ENCODE results near the gene CBX8. TPM values are rescaled to one million over a fixed set of nuclear protein-coding genes. Genes with fewer than 3 reads are reported as not detected.

CBX8 gene
- total and polyA plus RNA-seq, 2 of the 13 experiments (the other 11 are each of a cell fraction or from before 2014, with no cell fraction given): 0.34 to 12.6 TPM

DNA sequence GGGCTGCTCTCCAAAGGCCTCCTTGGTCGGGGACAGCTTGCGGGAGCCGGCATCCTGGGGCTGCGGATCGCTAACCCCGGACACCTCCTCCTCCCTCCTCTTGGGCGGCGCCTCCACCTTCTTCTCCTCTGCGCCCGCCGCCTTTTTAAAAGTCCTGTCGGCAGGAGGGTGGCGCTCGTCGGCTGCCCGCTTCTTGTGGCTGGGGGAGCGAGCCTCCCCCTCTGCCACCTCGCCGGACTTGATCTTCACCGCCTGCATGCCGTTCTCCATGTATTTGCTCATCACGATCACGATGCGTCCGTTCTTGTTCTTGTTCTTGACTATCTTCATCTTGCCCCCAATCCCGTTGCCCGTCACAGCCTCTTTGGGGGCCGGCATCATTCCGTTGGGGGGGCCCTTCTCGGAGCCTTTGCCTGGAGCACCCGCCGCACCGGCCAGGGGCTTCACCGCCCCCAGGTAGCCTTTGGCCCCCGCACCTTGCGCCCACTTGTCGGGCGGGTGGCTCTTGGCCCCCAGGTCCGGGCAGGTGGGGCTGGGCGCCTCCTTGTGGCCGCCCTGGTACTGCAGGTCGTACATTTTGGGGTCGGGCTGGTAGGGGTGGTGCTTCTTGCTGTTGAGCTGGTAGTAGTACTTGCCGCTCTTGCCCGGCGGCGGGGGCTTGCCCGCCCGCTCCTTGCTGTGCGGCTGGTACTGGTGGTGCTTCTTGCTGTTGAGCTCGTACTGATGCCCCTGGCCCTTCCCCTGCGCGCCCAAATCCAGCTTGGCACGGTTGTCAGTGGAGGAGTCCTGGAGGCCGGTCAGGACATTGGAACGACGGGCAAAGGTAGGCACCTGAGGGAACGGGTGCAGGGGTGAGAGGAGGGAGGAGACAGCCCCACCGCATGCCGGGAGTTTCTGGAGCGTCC, 37.9 kb upstream of the CBX8 start (continued):
- TF ChIP-seq LRRFIP1 (CRISPR knock-in tag; conservative IDR thresholded peaks at IDR 0.05) (no peak), U2AF1 (optimal IDR thresholded peaks at IDR 0.05; ENCODE audit: low read depth, low read length) (peak; percentile 59), TOE1 (CRISPR knock-in tag; IDR thresholded peaks at IDR 0.05) (no peak), ZEB1 (IDR thresholded peaks at IDR 0.05; ENCODE audit: insufficient replicate concordance, low read depth) (peak; percentile 60), ZNF354B (CRISPR knock-in tag; IDR thresholded peaks at IDR 0.05) (no peak), MAFG (CRISPR knock-in tag; IDR thresholded peaks at IDR 0.05) (no peak), HNRNPLL (IDR thresholded peaks at IDR 0.05; ENCODE audit: low read depth, low read length, poor library complexity, severe bottlenecking) (peak; percentile 26), ZBTB7B (CRISPR knock-in tag; IDR thresholded peaks at IDR 0.05) (peak; percentile 82), ZNF331 (CRISPR knock-in tag; IDR thresholded peaks at IDR 0.05) (peak; percentile 36; the same call in 1 of the 2 replicates), ZNF724P (CRISPR knock-in tag; IDR thresholded peaks at IDR 0.05; ENCODE audit: borderline replicate concordance) (0 out of 2 replicates have a peak, but pooled peaks have one; percentile 35)

Data from HepG2 (cell line).